Measurements from ENCODE around the gene PUSL1.

GRCh38 chr1:1330366-1331067 lies 22.1 kb downstream of the PUSL1 start:
- TF ChIP-seq SUZ12 (IDR thresholded peaks at IDR 0.05; ENCODE audit: extremely low read depth, insufficient read depth, insufficient read length) (no peak), YY1 (IDR thresholded peaks at IDR 0.05; ENCODE audit: insufficient read depth, insufficient read length) (no peak)
